Naive thymus-derived CD4-positive, alpha-beta T cell (primary cell): ENCODE data around the gene CREB5. TPM values are rescaled to one million over a fixed set of nuclear protein-coding genes. Genes with fewer than 3 reads are reported as not detected.

Experiments
- ATAC-seq: fragments of 150-1000 bp; cut with Tn5 transposase; 2 replicates; pipeline ENCODE4 v1.10.0; 2021; ENCODE audit warnings: mild to moderate bottlenecking, moderate library complexity
- CTCF ChIA-PET: fragments of 350-600 bp; sonication (Branson Sonifier 250); formaldehyde crosslinking; loops from one replicate; lab custom pipeline; 2021; ENCODE audit warnings: antibody characterized with exemption; lab: Charles Lee
- POLR2A ChIA-PET: fragments of 350-600 bp; sonication (Branson Sonifier 250); formaldehyde crosslinking; loops from one replicate; lab custom pipeline; 2021; ENCODE audit warnings: antibody characterized with exemption, inconsistent platforms; lab: Charles Lee
- DNase-seq, 9 donors: peaks; one replicate each; pipeline versions ENCODE4 v3.0.0 to v3.0.0-alpha.2; 2020 to 2022; ENCODE audit warnings: mixed read lengths in 1 of 9
- H3K27ac ChIP-seq: one replicate; pipeline ENCODE4 v1.7.0; 2013; ENCODE audit warnings: mild to moderate bottlenecking, low read depth, low read length, moderate library complexity
- H3K27me3 ChIP-seq, 2 donors: one replicate each; pipeline ENCODE4 v1.7.0; 2013; ENCODE audit warnings: low read length in 2 of 2, mild to moderate bottlenecking in 2 of 2, moderate library complexity in 2 of 2; ENCODE audit not compliant: control insufficient read depth in 2 of 2, insufficient read depth in 2 of 2
- H3K36me3 ChIP-seq, 3 experiments: 1 replicate in 2 of 3; 2 replicates in 1 of 3; pipeline ENCODE4 v1.7.0; 2013; ENCODE audit warnings: low read length in 3 of 3, mild to moderate bottlenecking in 3 of 3, moderate library complexity in 1 of 3; ENCODE audit not compliant: insufficient read depth in 3 of 3, control insufficient read depth in 2 of 3
- H3K4me1 ChIP-seq, 2 donors: one replicate each; pipeline ENCODE4 v1.7.0; 2013; ENCODE audit warnings: low read length in 2 of 2, mild to moderate bottlenecking in 2 of 2, moderate library complexity in 1 of 2; ENCODE audit not compliant: control insufficient read depth in 2 of 2, insufficient read depth in 2 of 2
- H3K4me3 ChIP-seq: 2 replicates; pipeline ENCODE4 v1.7.0; 2013; ENCODE audit warnings: mild to moderate bottlenecking, low read length
- H3K9me3 ChIP-seq, 3 experiments: 1 replicate in 2 of 3; 2 replicates in 1 of 3; pipeline ENCODE4 v1.7.0; 2013; ENCODE audit warnings: low read length in 3 of 3; ENCODE audit not compliant: control insufficient read depth in 2 of 3
- H3K27ac Mint-ChIP-seq, 9 donors: one replicate each; pipeline ENCODE4 v1.8.0; 2020 to 2022; ENCODE audit warnings: mixed read lengths in 9 of 9, mild to moderate bottlenecking in 8 of 9, moderate library complexity in 5 of 9, inconsistent platforms in 2 of 9
- H3K27me3 Mint-ChIP-seq, 5 donors: one replicate each; pipeline ENCODE4 v1.8.0; 2021 to 2022; ENCODE audit warnings: mixed read lengths in 5 of 5, mild to moderate bottlenecking in 1 of 5
- H3K36me3 Mint-ChIP-seq, 5 donors: one replicate each; pipeline ENCODE4 v1.8.0; 2020 to 2022; ENCODE audit warnings: mixed read lengths in 5 of 5, mild to moderate bottlenecking in 3 of 5, inconsistent platforms in 1 of 5
- H3K4me1 Mint-ChIP-seq, 7 donors: one replicate each; pipeline ENCODE4 v1.8.0; 2020 to 2022; ENCODE audit warnings: mixed read lengths in 7 of 7, mild to moderate bottlenecking in 3 of 7, inconsistent platforms in 1 of 7
- H3K4me3 Mint-ChIP-seq, 10 donors: one replicate each; pipeline ENCODE4 v1.8.0; 2020 to 2022; ENCODE audit warnings: mild to moderate bottlenecking in 10 of 10, mixed read lengths in 10 of 10, moderate library complexity in 6 of 10, inconsistent platforms in 2 of 10
- H3K9me3 Mint-ChIP-seq, 11 donors: one replicate each; pipeline ENCODE4 v1.8.0; 2020 to 2022; ENCODE audit warnings: mixed read lengths in 11 of 11, mild to moderate bottlenecking in 4 of 11, inconsistent platforms in 1 of 11, moderate library complexity in 1 of 11
- intact Hi-C, 2 donors: fragments of 100-400 bp; cut with micrococcal nuclease; formaldehyde crosslinking; loops; one replicate each; pipeline ENCODE4 v1.15.1; 2023
- polyA plus RNA-seq, 2 donors: library from polyadenylated mRNA; unstranded; fragments of 300-500 nt; fragmentation: Illumina TruSeq; gene quantifications; one replicate each; pipeline ENCODE4 v1.2.3, GENCODE V29; 2021
- total RNA-seq, 6 experiments: library from RNA in 5 of 6; stranded (reverse) in 5 of 6; gene quantifications; 1 replicate in 5 of 6; 2 replicates in 1 of 6; pipeline ENCODE4 v1.2.3 and lab custom pipeline; 2021 to 2026

The CREB5 gene
- total and polyA plus RNA-seq, 7 experiments from 2014 or later, result 0.22 to 18.4 (median 3.6) TPM; not detected in 4

GRCh38 chr7:28847681-28848080 is 435.4 kb downstream of the CREB5 start:
- no peak overlapping the region for H3K27ac Mint-ChIP-seq

GRCh38 chr7:28848906-28849305 is 436.6 kb downstream of the CREB5 start:
- no peak for ATAC-seq
- ChIA-PET CTCF (no interaction called here), POLR2A (no interaction called here)
- no peak overlapping the region for H3K27ac Mint-ChIP-seq
- H3K4me1 Mint-ChIP-seq, result peaks cover 4 to 9% (median 6%) of the 10 kb centered on the region in 7 donors
- H3K36me3 ChIP-seq, result no peaks in the 10 kb centered on the region
- H3K4me1 ChIP-seq, result no peaks in the 10 kb centered on the region
- no peak overlapping the region for H3K27ac ChIP-seq
- DNase-seq, result no peak
- H3K27me3 ChIP-seq, result peaks cover 0 to 7% of the 10 kb centered on the region in 2 donors
- intact Hi-C loops, result no loop called here
- peaks cover 0 to 4% (median 0%) of the 10 kb centered on the region in 11 donors for H3K9me3 Mint-ChIP-seq
- no peaks in the 10 kb centered on the region for H3K36me3 Mint-ChIP-seq
- H3K27me3 Mint-ChIP-seq, result peaks cover 30 to 50% (median 46%) of the 10 kb centered on the region in 5 donors
- no peaks in the 10 kb centered on the region for H3K9me3 ChIP-seq
- no peak overlapping the region for H3K4me3 ChIP-seq
- no peak overlapping the region for H3K4me3 Mint-ChIP-seq

More at GRCh38 chr7:28847681-28848080, 435.4 kb downstream of the CREB5 start:
- ChIA-PET POLR2A (no interaction called here), CTCF (no interaction called here)
- intact Hi-C loops, result no loop called here
- DNase-seq, result no peak
- Histone ChIP-seq H3K9me3 (no peaks in the 10 kb centered on the region), H3K4me3 (no peak overlapping the region), H3K4me1 (no peaks in the 10 kb centered on the region), H3K27ac (no peak overlapping the region), H3K36me3 (no peaks in the 10 kb centered on the region), H3K27me3 (no peaks in the 10 kb centered on the region)
- no peak for ATAC-seq
- Mint-ChIP-seq H3K4me1 (no peaks in the 10 kb centered on the region), H3K36me3 (no peaks in the 10 kb centered on the region), H3K27me3 (peaks cover 20 to 51% (median 44%) of the 10 kb centered on the region in 5 donors), H3K9me3 (peaks cover 0 to 4% (median 0%) of the 10 kb centered on the region in 11 donors), H3K4me3 (no peak overlapping the region)

GRCh38 chr7:28850699-28851098 is 438.4 kb downstream of the CREB5 start:
- Histone ChIP-seq H3K9me3 (no peaks in the 10 kb centered on the region), H3K4me3 (no peak overlapping the region), H3K4me1 (no peaks in the 10 kb centered on the region), H3K36me3 (no peaks in the 10 kb centered on the region), H3K27me3 (peaks cover 0 to 7% of the 10 kb centered on the region in 2 donors), H3K27ac (no peak overlapping the region)
- H3K4me3 Mint-ChIP-seq, result no peak overlapping the region
- H3K36me3 Mint-ChIP-seq, result no peaks in the 10 kb centered on the region
- peaks cover 0 to 4% (median 0%) of the 10 kb centered on the region in 11 donors for H3K9me3 Mint-ChIP-seq
- intact Hi-C loops, result loop anchor here in 1 of 2 donors (10.0 kb wide), 2 partner anchors 556 to 1656 kb away; no protein-coding TSS in a partner anchor
- peaks cover 6 to 12% (median 11%) of the 10 kb centered on the region in 7 donors for H3K4me1 Mint-ChIP-seq
- peaks cover 42 to 56% (median 50%) of the 10 kb centered on the region in 5 donors for H3K27me3 Mint-ChIP-seq
- ChIA-PET POLR2A (no interaction called here), CTCF (no interaction called here)
- no peak for DNase-seq
- H3K27ac Mint-ChIP-seq, result no peak overlapping the region
- no peak for ATAC-seq

GRCh38 chr7:28853150-28853549 is 440.8 kb downstream of the CREB5 start:
- intact Hi-C loops, result loop anchor here in 1 of 2 donors (10.0 kb wide), 2 partner anchors 558 to 1658 kb away; no protein-coding TSS in a partner anchor
- POLR2A ChIA-PET, result no interaction called here
- ATAC-seq (no peak), DNase-seq (no peak)
- no peaks in the 10 kb centered on the region for H3K9me3 ChIP-seq
- H3K27ac Mint-ChIP-seq, result no peak overlapping the region
- H3K4me3 Mint-ChIP-seq, result peak overlapping the region in 8 of 10 donors; percentile 78 to 90 (median 82)
- CTCF ChIA-PET, result no interaction called here
- H3K4me1 ChIP-seq, result no peaks in the 10 kb centered on the region
- H3K9me3 Mint-ChIP-seq, result peaks cover 0 to 4% (median 0%) of the 10 kb centered on the region in 11 donors
- H3K27me3 Mint-ChIP-seq, result peaks cover 48 to 65% (median 64%) of the 10 kb centered on the region in 5 donors
- no peak overlapping the region for H3K4me3 ChIP-seq
- peaks cover 6 to 12% (median 11%) of the 10 kb centered on the region in 7 donors for H3K4me1 Mint-ChIP-seq
- H3K36me3 Mint-ChIP-seq, result peaks cover 0 to 3% (median 0%) of the 10 kb centered on the region in 5 donors
- peaks cover 0 to 11% of the 10 kb centered on the region in 2 donors for H3K27me3 ChIP-seq
- no peaks in the 10 kb centered on the region for H3K36me3 ChIP-seq
- H3K27ac ChIP-seq, result no peak overlapping the region

- peaks cover 0 to 3% (median 0%) of the 10 kb centered on the region in 5 donors for H3K36me3 Mint-ChIP-seq
- peak; percentile 20 to 77 (median 56) for DNase-seq
- no peaks in the 10 kb centered on the region for H3K9me3 ChIP-seq
- H3K4me1 ChIP-seq, result no peaks in the 10 kb centered on the region
- peak; percentile 92 for ATAC-seq
- peaks cover 0 to 4% (median 0%) of the 10 kb centered on the region in 11 donors for H3K9me3 Mint-ChIP-seq
- H3K4me1 Mint-ChIP-seq, result peaks cover 6 to 12% (median 11%) of the 10 kb centered on the region in 7 donors
- ChIA-PET CTCF (no interaction called here), POLR2A (no interaction called here)
- intact Hi-C loops, result loop anchor here (1.0 to 10.0 kb wide), 4 partner anchors 465 to 1659 kb away; no protein-coding TSS in a partner anchor
- H3K36me3 ChIP-seq, result no peaks in the 10 kb centered on the region
- peaks cover 51 to 71% (median 68%) of the 10 kb centered on the region in 5 donors for H3K27me3 Mint-ChIP-seq
- H3K27ac ChIP-seq, result no peak overlapping the region
- H3K4me3 ChIP-seq, result no peak overlapping the region
- peaks cover 0 to 11% of the 10 kb centered on the region in 2 donors for H3K27me3 ChIP-seq
- H3K4me3 Mint-ChIP-seq, result peak overlapping the region; percentile 67 to 90 (median 82)
- H3K27ac Mint-ChIP-seq, result peak overlapping the region in 1 of 9 donors; percentile 41
Measured at GRCh38 chr7:28853834-28854749, 441.8 kb downstream of the CREB5 start.

GRCh38 chr7:28854750-28855074 is 442.4 kb downstream of the CREB5 start:
- H3K36me3 Mint-ChIP-seq, result peaks cover 0 to 3% (median 0%) of the 10 kb centered on the region in 5 donors
- intact Hi-C loops, result loop anchor here (1.0 to 10.0 kb wide), 4 partner anchors 465 to 1660 kb away; no protein-coding TSS in a partner anchor
- H3K27me3 Mint-ChIP-seq, result peaks cover 51 to 74% (median 70%) of the 10 kb centered on the region in 5 donors
- H3K27me3 ChIP-seq, result peaks cover 0 to 11% of the 10 kb centered on the region in 2 donors
- no peak overlapping the region for H3K4me3 ChIP-seq
- CTCF ChIA-PET, result no interaction called here
- H3K4me3 Mint-ChIP-seq, result peak overlapping the region; percentile 23 to 90 (median 71)
- ATAC-seq (no peak), DNase-seq (no peak)
- no peak overlapping the region for H3K27ac ChIP-seq
- no peaks in the 10 kb centered on the region for H3K9me3 ChIP-seq
- peaks cover 6 to 12% (median 11%) of the 10 kb centered on the region in 7 donors for H3K4me1 Mint-ChIP-seq
- H3K27ac Mint-ChIP-seq, result no peak overlapping the region
- no peaks in the 10 kb centered on the region for H3K4me1 ChIP-seq
- POLR2A ChIA-PET, result no interaction called here
- H3K36me3 ChIP-seq, result no peaks in the 10 kb centered on the region
- H3K9me3 Mint-ChIP-seq, result peaks cover 0 to 4% (median 0%) of the 10 kb centered on the region in 11 donors
